HCT116 (cell line): ENCODE measurements around the gene KCNC3. TPM values are rescaled to one million over a fixed set of nuclear protein-coding genes. Genes with fewer than 3 reads are reported as not detected.

Source experiments
- ATAC-seq: fragments of 200-7000 bp; cut with Tn5 transposase; 2 replicates; pipeline ENCODE4 v1.9.1; 2020; ENCODE audit warnings: mild to moderate bottlenecking, moderate library complexity
- BruUV-seq: library from RNA; stranded (reverse); fragments of 400-500 nt; replicated peaks from 2 replicates; lab custom pipeline; 2021; lab: Mats Ljungman, UMichigan
- CTCF ChIA-PET: fragments of 300-600 bp; sonication (Branson Sonifier 250); formaldehyde crosslinking; loops from one replicate; lab custom pipeline; 2021; ENCODE audit warnings: antibody characterized with exemption; lab: Charles Lee
- POLR2A ChIA-PET: fragments of 300-600, 350-600 bp; sonication (Branson Sonifier 250); formaldehyde crosslinking; loops from one replicate; lab custom pipeline; 2021; ENCODE audit warnings: antibody characterized with exemption; lab: Charles Lee
- RAD21 ChIA-PET, 2 experiments: fragments of 300-600 bp; sonication (Branson Sonifier 250); formaldehyde crosslinking; loops; one replicate each; lab custom pipeline; 2023; ENCODE audit warnings: low total read pairs in 2 of 2; ENCODE audit not compliant: uncharacterized antibody in 2 of 2, unreplicated experiment in 2 of 2, low non-redundant PET in 1 of 2; lab: Charles Lee
- DNase-seq: peaks from one replicate; pipeline ENCODE4 v3.0.0-alpha.2; 2010; ENCODE audit warnings: low read depth, low spot score
- H2AFZ ChIP-seq: fragments of 200-600 bp; shearing (Covaris generic), sonication (generic); 2 replicates; pipeline ENCODE4 v1.6.1; 2017; ENCODE audit warnings: low read depth, mixed run types, mixed read lengths, antibody characterized with exemption, low read length; ENCODE audit not compliant: poor library complexity, severe bottlenecking
- H3K27ac ChIP-seq: 2 replicates; pipeline ENCODE4 v1.5.1; 2012; ENCODE audit warnings: low read depth, low read length
- H3K27me3 ChIP-seq: fragments of 200-600 bp; sonication (generic); 2 replicates; pipeline ENCODE4 v1.6.1; 2016; ENCODE audit warnings: mixed run types, low read length, mixed read lengths; ENCODE audit not compliant: insufficient read depth
- H3K36me3 ChIP-seq, 2 experiments: fragments of 200-500 bp in 1 of 2; fragments of 200-600 bp in 1 of 2; sonication (Bioruptor generic) in 1 of 2; sonication (generic) in 1 of 2; 2 replicates each; pipeline versions ENCODE4 v1.5.1 to v1.6.1; 2014 to 2016; ENCODE audit warnings: low read length in 2 of 2, inconsistent platforms in 1 of 2, mixed read lengths in 1 of 2, mixed run types in 1 of 2; ENCODE audit not compliant: insufficient read depth in 2 of 2, control insufficient read depth in 1 of 2
- H3K4me1 ChIP-seq, 2 experiments: fragments of 200-600 bp in 1 of 2; sonication (generic) in 1 of 2; 2 replicates each; pipeline versions ENCODE4 v1.5.1 to v1.6.1; 2012 to 2017; ENCODE audit warnings: low read length in 2 of 2, inconsistent platforms in 1 of 2, mild to moderate bottlenecking in 1 of 2, mixed read lengths in 1 of 2, mixed run types in 1 of 2, moderate library complexity in 1 of 2; ENCODE audit not compliant: insufficient read depth in 2 of 2, control insufficient read depth in 1 of 2
- H3K4me2 ChIP-seq: fragments of 200-600 bp; sonication (generic); 2 replicates; pipeline ENCODE4 v1.6.1; 2017; ENCODE audit warnings: mixed run types, low read length, mixed read lengths
- H3K4me3 ChIP-seq, 2 experiments: fragments of 200-600 bp in 1 of 2; sonication (generic) in 1 of 2; replicated peaks in 1 of 2; 2 replicates each; pipeline ENCODE4 v1.5.1; 2011 to 2016; ENCODE audit warnings: low read length in 2 of 2, control low read depth in 1 of 2, low read depth in 1 of 2, mild to moderate bottlenecking in 1 of 2, mixed read lengths in 1 of 2, mixed run types in 1 of 2
- H3K79me2 ChIP-seq: fragments of 200-600 bp; sonication (generic); 2 replicates; pipeline ENCODE4 v1.6.1; 2017; ENCODE audit warnings: mild to moderate bottlenecking, mixed run types, low read length, moderate library complexity, mixed read lengths; ENCODE audit not compliant: insufficient read depth
- H3K9ac ChIP-seq: fragments of 200-600 bp; sonication (generic); 2 replicates; pipeline ENCODE4 v1.6.1; 2016; ENCODE audit warnings: low read length, mixed read lengths
- H3K9me2 ChIP-seq: fragments of 200-600 bp; sonication (generic), shearing (Covaris generic); 2 replicates; pipeline ENCODE4 v1.6.1; 2017; ENCODE audit warnings: mixed run types, mild to moderate bottlenecking, moderate library complexity; ENCODE audit not compliant: insufficient read depth
- H3K9me3 ChIP-seq, 2 experiments: fragments of 200-500 bp in 1 of 2; fragments of 200-600 bp in 1 of 2; sonication (Bioruptor generic) in 1 of 2; sonication (generic) in 1 of 2; 2 replicates each; pipeline ENCODE4 v1.6.1; 2014 to 2017; ENCODE audit warnings: low read length in 2 of 2, mixed read lengths in 2 of 2, inconsistent platforms in 1 of 2, low read depth in 1 of 2, mild to moderate bottlenecking in 1 of 2, mixed run types in 1 of 2, moderate library complexity in 1 of 2; ENCODE audit not compliant: control insufficient read depth in 1 of 2, insufficient read depth in 1 of 2
- H4K20me1 ChIP-seq: fragments of 200-600 bp; sonication (generic), shearing (Covaris generic); 2 replicates; pipeline ENCODE4 v1.6.1; 2017; ENCODE audit warnings: mixed run types, mild to moderate bottlenecking, moderate library complexity; ENCODE audit not compliant: insufficient read depth
- ATF3 ChIP-seq: IDR thresholded peaks from 2 replicates; pipeline ENCODE4 v1.6.1; 2012
- CTCF ChIP-seq, 3 experiments: fragments of 200-600 bp in 1 of 3; sonication (generic) in 1 of 3; IDR thresholded peaks in 2 of 3; conservative IDR thresholded peaks in 1 of 3; 2 replicates each; pipeline ENCODE4 v1.5.1; 2012 to 2017; ENCODE audit warnings: low read depth in 2 of 3, low read length in 2 of 3, antibody characterized with exemption in 1 of 3, borderline replicate concordance in 1 of 3, control low read depth in 1 of 3, mild to moderate bottlenecking in 1 of 3, mixed read lengths in 1 of 3, mixed run types in 1 of 3, moderate library complexity in 1 of 3; ENCODE audit not compliant: insufficient read depth in 1 of 3
- EZH2phosphoT487 ChIP-seq: fragments of 200-600 bp; IDR thresholded peaks from 2 replicates; pipeline ENCODE4 v1.6.1; 2018; ENCODE audit warnings: antibody characterized with exemption, borderline replicate concordance
- JUND ChIP-seq: IDR thresholded peaks from 2 replicates; pipeline ENCODE4 v1.6.1; 2012
- MAX ChIP-seq: IDR thresholded peaks from 2 replicates; pipeline ENCODE4 v1.6.1; 2012
- POLR2A ChIP-seq: IDR thresholded peaks from 2 replicates; pipeline ENCODE4 v1.7.0; 2011; ENCODE audit warnings: borderline replicate concordance; ENCODE audit not compliant: insufficient read depth, insufficient read length; ENCODE audit errors: extremely low read depth
- RAD21 ChIP-seq: IDR thresholded peaks from 2 replicates; pipeline ENCODE4 v1.6.1; 2012; ENCODE audit warnings: low read depth, mild to moderate bottlenecking
- REST ChIP-seq: IDR thresholded peaks from 2 replicates; pipeline ENCODE4 v1.6.1; 2012; ENCODE audit warnings: low read depth
- SP1 ChIP-seq: IDR thresholded peaks from 2 replicates; pipeline ENCODE4 v1.6.1; 2012; ENCODE audit warnings: low read depth
- SRF ChIP-seq: IDR thresholded peaks from 2 replicates; pipeline ENCODE4 v1.6.1; 2012; ENCODE audit warnings: low read depth
- intact Hi-C: fragments of 100-400 bp; cut with micrococcal nuclease; formaldehyde crosslinking; loops from 2 replicates; pipeline ENCODE4 v1.10.0; 2022
- total RNA-seq: library from RNA; stranded (reverse); gene quantifications from one replicate; pipeline ENCODE4 v1.2.1, GENCODE V29; 2021; ENCODE audit not compliant: unreplicated experiment

The KCNC3 gene
- total RNA-seq, 1 experiment from 2014 or later = 6.9 TPM

GRCh38 chr19:50358483-50359327 is 29.5 kb upstream of the KCNC3 start:
- Histone ChIP-seq H3K9me3 (no peaks in the 10 kb centered on the region), H3K9me2 (no peaks in the 10 kb centered on the region), H3K79me2 (no peaks in the 10 kb centered on the region), H3K4me1 (peaks cover 0 to 7% of the 10 kb centered on the region in 2 experiments; a peak in 1 of 4 replicates), H4K20me1 (no peaks in the 10 kb centered on the region), H3K27me3 (no peaks in the 10 kb centered on the region), H3K4me2 (no peak overlapping the region), H3K4me3 (no peak overlapping the region), H2AFZ (no peak overlapping the region), H3K27ac (no peak overlapping the region), H3K36me3 (no peaks in the 10 kb centered on the region), H3K9ac (no peak overlapping the region)
- RAD21 ChIA-PET = no interaction called here
- intact Hi-C loops = no loop called here
- DNase-seq = no peak
- BruUV-seq = no TSS peak
- TF ChIP-seq REST (no peak), EZH2phosphoT487 (no peak), MAX (no peak), ATF3 (no peak), RAD21 (no peak), CTCF (IDR thresholded peaks at IDR 0.05 in 2 of 3, conservative IDR thresholded peaks at IDR 0.05 in 1 of 3; ENCODE audit: borderline replicate concordance in 1 of 3, insufficient read depth in 1 of 3, low read depth in 2 of 3, low read length in 2 of 3) (no peak), POLR2A (no peak), JUND (no peak), SRF (no peak), SP1 (no peak)
- CTCF ChIA-PET = no interaction called here
- ATAC-seq = no peak
- POLR2A ChIA-PET = no interaction called here
